Endothelial cell of umbilical vein (primary cell): Measurements from ENCODE around the gene GIT2. TPM values are rescaled to one million over a fixed set of nuclear protein-coding genes. Genes with fewer than 3 reads are reported as not detected.

Source experiments
- BruUV-seq: library from RNA; stranded (reverse); fragments of 400-500 nt; replicated peaks from 2 replicates; lab custom pipeline; 2021; lab: Mats Ljungman, UMichigan
- CTCF ChIA-PET: fragments of 300-600, 350-600 bp; sonication (Branson Sonifier 250); formaldehyde crosslinking; loops from one replicate; lab custom pipeline; 2021; ENCODE audit warnings: antibody characterized with exemption, inconsistent platforms; lab: Charles Lee
- POLR2A ChIA-PET: fragments of 300-600, 350-600 bp; sonication (Branson Sonifier 250); formaldehyde crosslinking; loops from one replicate; lab custom pipeline; 2021; ENCODE audit warnings: antibody characterized with exemption, inconsistent platforms; lab: Charles Lee
- DNase-seq: peaks from one replicate; pipeline ENCODE4 v3.0.0-alpha.2; 2011; ENCODE audit warnings: low read depth, low spot score
- FAIRE-seq: peaks from 2 replicates; lab custom pipeline; 2011; peaks lifted over from hg19 to GRCh38; lab: Jason Lieb, UNC
- H2AFZ ChIP-seq: 2 replicates; pipeline ENCODE4 v1.6.0; 2012; ENCODE audit warnings: low read depth, low read length, control low read depth, inconsistent platforms
- H3K27ac ChIP-seq: 2 replicates; pipeline ENCODE4 v1.5.1; 2011; ENCODE audit warnings: low read depth, mild to moderate bottlenecking, control low read depth, low read length, moderate library complexity; ENCODE audit not compliant: insufficient read depth
- H3K27me3 ChIP-seq, 2 experiments: 2 replicates each; pipeline versions ENCODE4 v1.6.0 to v1.6.1; 2011; ENCODE audit warnings: low read length in 2 of 2, mixed read lengths in 1 of 2; ENCODE audit not compliant: control insufficient read depth in 2 of 2, insufficient read depth in 2 of 2
- H3K36me3 ChIP-seq, 2 experiments: 2 replicates in 1 of 2; 3 replicates in 1 of 2; pipeline ENCODE4 v1.5.1; 2011; ENCODE audit warnings: low read length in 2 of 2, mild to moderate bottlenecking in 1 of 2, moderate library complexity in 1 of 2; ENCODE audit not compliant: control insufficient read depth in 2 of 2, insufficient read depth in 2 of 2; ENCODE audit errors: extremely low read depth in 1 of 2
- H3K4me1 ChIP-seq: 3 replicates; pipeline ENCODE4 v1.5.1; 2011; ENCODE audit warnings: mild to moderate bottlenecking, low read length; ENCODE audit not compliant: control insufficient read depth, insufficient read depth; ENCODE audit errors: extremely low read depth
- H3K4me2 ChIP-seq: 2 replicates; pipeline ENCODE4 v1.6.1; 2011; ENCODE audit warnings: low read length, control low read depth, mixed read lengths; ENCODE audit not compliant: insufficient read depth
- H3K4me3 ChIP-seq, 3 experiments: fragments of 200-600 bp in 1 of 3; sonication (generic), shearing (Covaris generic) in 1 of 3; replicated peaks in 1 of 3; 2 replicates each; pipeline ENCODE4 v1.5.1; 2011 to 2016; ENCODE audit warnings: control low read depth in 3 of 3, low read length in 3 of 3, mild to moderate bottlenecking in 2 of 3, inconsistent platforms in 1 of 3, low read depth in 1 of 3, moderate library complexity in 1 of 3; ENCODE audit not compliant: insufficient read depth in 1 of 3
- H3K79me2 ChIP-seq: 2 replicates; pipeline ENCODE4 v1.6.0; 2012; ENCODE audit warnings: low read length, inconsistent platforms; ENCODE audit not compliant: control insufficient read depth, insufficient read depth
- H3K9ac ChIP-seq: replicated peaks from 2 replicates; pipeline ENCODE3; 2011; ENCODE audit warnings: low read length, control low read depth; ENCODE audit not compliant: insufficient read depth; ENCODE audit errors: extremely low read depth
- H3K9me1 ChIP-seq: replicated peaks from 3 replicates; pipeline ENCODE4 v1.6.0; 2011; ENCODE audit warnings: mild to moderate bottlenecking, low read length; ENCODE audit not compliant: control insufficient read depth, insufficient read depth; ENCODE audit errors: extremely low read depth
- H3K9me3 ChIP-seq: replicated peaks from 2 replicates; pipeline ENCODE4 v1.5.1; 2012; ENCODE audit warnings: low read length, inconsistent platforms; ENCODE audit not compliant: control insufficient read depth, insufficient read depth
- H4K20me1 ChIP-seq: replicated peaks from 2 replicates; pipeline ENCODE3; 2011; ENCODE audit warnings: mild to moderate bottlenecking, low read length; ENCODE audit not compliant: control insufficient read depth, insufficient read depth; ENCODE audit errors: extremely low read depth
- GATA2 ChIP-seq: IDR thresholded peaks from 2 replicates; pipeline ENCODE4 v1.7.0; 2011; ENCODE audit warnings: low read depth, mild to moderate bottlenecking, moderate library complexity, mixed read lengths, low read length; ENCODE audit not compliant: insufficient read length, insufficient read depth
- JUN ChIP-seq: IDR thresholded peaks from 2 replicates; pipeline ENCODE4 v1.6.1; 2011; ENCODE audit warnings: borderline replicate concordance, low read depth; ENCODE audit not compliant: insufficient read length, insufficient read depth
- MYC ChIP-seq: IDR thresholded peaks from one replicate; pipeline ENCODE4 v1.6.1; 2011; ENCODE audit warnings: mild to moderate bottlenecking, low read depth, low read length
- POLR2AphosphoS5 ChIP-seq: IDR thresholded peaks from 2 replicates; pipeline ENCODE4 v1.6.1; 2012; ENCODE audit warnings: low read depth, mild to moderate bottlenecking, control low read depth, low read length, moderate library complexity; ENCODE audit not compliant: insufficient read depth
- dilution Hi-C: fragments of 300-500 bp; cut with MboI; formaldehyde crosslinking; loops from one replicate; pipeline ENCODE4 v1.15.0; 2019; ENCODE audit warnings: low sequenced_read_pairs; ENCODE audit not compliant: extremely low pct_ligation_motif_present
- intact Hi-C: fragments of 100-400 bp; cut with micrococcal nuclease; formaldehyde crosslinking; loops from one replicate; pipeline ENCODE4 v1.10.0; 2022
- polyA plus RNA-seq, 4 experiments: library from polyadenylated mRNA; depleted of rRNA in 3 of 4; stranded (reverse) in 3 of 4; unstranded in 1 of 4; fragments of >200 nt; gene quantifications; 2 replicates each; pipeline versions ENCODE4 v1.2.1 to v1.2.3, GENCODE V29; 2011 to 2012; ENCODE audit warnings: missing spikeins in 1 of 4
- total RNA-seq: library from RNA; stranded (reverse); gene quantifications from 2 replicates; pipeline ENCODE4 v1.2.3, GENCODE V29; 2021
- TF ChIP-seq, protein P1 (sequence below), 2 donors: IDR thresholded peaks; 1 replicate in 1 of 2; 2 replicates in 1 of 2; pipeline ENCODE4 v1.5.1; 2011; ENCODE audit warnings: low read length in 2 of 2, mild to moderate bottlenecking in 2 of 2, moderate library complexity in 2 of 2, control low read depth in 1 of 2, inconsistent platforms in 1 of 2, low read depth in 1 of 2; ENCODE audit not compliant: insufficient read depth in 1 of 2; ENCODE audit errors: extremely low read depth in 1 of 2

The GIT2 gene
- total and polyA plus RNA-seq, 2 donors (not counting 3 experiments of a cell fraction or from before 2014, with no cell fraction given) = 37.3 to 77.2 TPM

DNA sequence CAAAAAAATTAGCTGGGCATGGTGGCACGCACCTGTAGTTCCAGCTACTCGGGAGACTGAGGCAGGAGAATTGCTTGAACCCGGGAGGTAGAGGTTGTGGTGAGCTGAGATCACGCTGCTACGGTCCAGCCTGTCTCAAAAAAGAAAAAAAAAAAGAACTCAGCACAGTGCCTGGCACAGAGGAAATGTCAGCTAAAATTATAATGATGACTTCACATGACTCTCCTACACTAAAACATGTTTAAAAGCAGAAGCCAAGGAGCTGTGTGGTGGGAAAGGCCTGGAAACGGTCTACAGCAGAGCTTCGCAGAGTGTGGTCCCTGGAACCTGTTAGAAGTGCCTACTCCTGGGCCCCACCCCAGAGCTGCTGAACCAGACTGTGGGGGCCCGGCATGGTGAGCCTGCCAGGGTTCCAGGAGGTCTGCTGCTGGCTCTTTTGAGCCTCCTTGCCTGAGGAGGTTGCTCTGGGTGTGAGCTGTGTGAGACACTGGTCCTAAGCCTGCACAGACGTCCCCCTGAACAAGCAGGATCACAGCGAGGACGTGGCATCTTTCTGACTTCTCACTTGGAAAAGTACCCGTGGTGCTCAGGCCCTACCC is 68.0 kb downstream of the GIT2 start:
- intact Hi-C loops (no loop called here), dilution Hi-C loops (no loop called here)
- H2AFZ ChIP-seq = no peak overlapping the region
- CTCF ChIA-PET = interaction anchor here (0.8 to 9.7 kb wide), 12 partner anchors 8 to 503 kb away, joined by 3 to 147 read pairs (median 5); partner anchors contain the start of gene TCHP
- H3K27me3 ChIP-seq = no peaks in the 10 kb centered on the region
- FAIRE-seq (no peak), DNase-seq (no peak)
- no peaks in the 10 kb centered on the region for H4K20me1 ChIP-seq
- no peak overlapping the region for H3K9ac ChIP-seq
- no peaks in the 10 kb centered on the region for H3K79me2 ChIP-seq
- BruUV-seq = no TSS peak
- H3K27ac ChIP-seq = no peak overlapping the region
- H3K4me2 ChIP-seq = no peak overlapping the region
- POLR2A ChIA-PET = no interaction called here
- H3K36me3 ChIP-seq = peaks cover 10 to 26% of the 10 kb centered on the region in 2 experiments
- H3K9me3 ChIP-seq = no peaks in the 10 kb centered on the region
- no peak overlapping the region for H3K4me3 ChIP-seq
- H3K4me1 ChIP-seq = no peaks in the 10 kb centered on the region
- no peak for TF ChIP-seq POLR2AphosphoS5
- no peak for TF ChIP-seq JUN
- TF ChIP-seq MYC = no peak
- TF ChIP-seq, protein P1, sequence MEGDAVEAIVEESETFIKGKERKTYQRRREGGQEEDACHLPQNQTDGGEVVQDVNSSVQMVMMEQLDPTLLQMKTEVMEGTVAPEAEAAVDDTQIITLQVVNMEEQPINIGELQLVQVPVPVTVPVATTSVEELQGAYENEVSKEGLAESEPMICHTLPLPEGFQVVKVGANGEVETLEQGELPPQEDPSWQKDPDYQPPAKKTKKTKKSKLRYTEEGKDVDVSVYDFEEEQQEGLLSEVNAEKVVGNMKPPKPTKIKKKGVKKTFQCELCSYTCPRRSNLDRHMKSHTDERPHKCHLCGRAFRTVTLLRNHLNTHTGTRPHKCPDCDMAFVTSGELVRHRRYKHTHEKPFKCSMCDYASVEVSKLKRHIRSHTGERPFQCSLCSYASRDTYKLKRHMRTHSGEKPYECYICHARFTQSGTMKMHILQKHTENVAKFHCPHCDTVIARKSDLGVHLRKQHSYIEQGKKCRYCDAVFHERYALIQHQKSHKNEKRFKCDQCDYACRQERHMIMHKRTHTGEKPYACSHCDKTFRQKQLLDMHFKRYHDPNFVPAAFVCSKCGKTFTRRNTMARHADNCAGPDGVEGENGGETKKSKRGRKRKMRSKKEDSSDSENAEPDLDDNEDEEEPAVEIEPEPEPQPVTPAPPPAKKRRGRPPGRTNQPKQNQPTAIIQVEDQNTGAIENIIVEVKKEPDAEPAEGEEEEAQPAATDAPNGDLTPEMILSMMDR (IDR thresholded peaks at IDR 0.05; ENCODE audit: extremely low read depth in 1 of 2, insufficient read depth in 1 of 2, low read depth in 1 of 2, low read length in 2 of 2) = no peak
- no peak for TF ChIP-seq GATA2
- H3K9me1 ChIP-seq = no peaks in the 10 kb centered on the region
